Measurements from ENCODE around the gene CHST6.

Gene CHST6

DNA sequence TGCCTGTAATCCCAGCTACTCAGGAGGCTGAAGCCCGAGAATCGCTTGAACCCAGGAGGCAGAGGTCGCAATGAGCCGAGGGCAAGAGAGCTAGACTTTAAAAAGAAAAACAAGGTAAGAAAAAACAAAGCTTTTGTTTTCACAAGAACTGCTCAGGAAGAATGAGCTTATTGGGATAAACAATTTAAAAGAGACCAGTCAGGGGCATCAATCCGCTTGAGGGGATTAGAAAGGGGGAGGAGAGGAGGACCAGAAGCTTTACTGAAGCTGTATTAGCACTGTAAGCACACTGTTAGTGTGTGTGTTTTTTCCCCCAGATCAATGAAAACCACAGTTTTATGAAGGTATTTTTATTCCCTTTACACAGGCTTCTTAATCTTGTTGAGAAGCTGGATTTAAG, 39.6 kb downstream of the CHST6 start:
- H3K79me2 ChIP-seq (ENCODE audit: insufficient read depth, low read depth) = peaks cover 24% of the 10 kb centered on the region
- no peaks in the 10 kb centered on the region for H4K20me1 ChIP-seq (ENCODE audit: insufficient read depth)
- H3K9ac ChIP-seq = no peak overlapping the region
- H3K4me2 ChIP-seq = no peak overlapping the region
- H3K4me3 ChIP-seq (IDR thresholded peaks at IDR 0.05; ENCODE audit: insufficient read depth, low read depth, low read length) = no peak overlapping the region
- no peaks in the 10 kb centered on the region for H3K4me1 ChIP-seq (ENCODE audit: low read depth, poor library complexity, severe bottlenecking)
- H3K27me3 ChIP-seq (ENCODE audit: insufficient read depth, low read depth) = no peaks in the 10 kb centered on the region
- no peak overlapping the region for H3K27ac ChIP-seq
- TF ChIP-seq CTCF (conservative IDR thresholded peaks at IDR 0.05; ENCODE audit: low read depth, low read length) = no peak
- no peaks in the 10 kb centered on the region for H3K36me3 ChIP-seq (ENCODE audit: insufficient read depth)
- no peak overlapping the region for H2AFZ ChIP-seq (ENCODE audit: low read depth)

GRCh38 chr16:75452464-75453190, 42.6 kb downstream of the CHST6 start:
- H3K4me3 ChIP-seq (IDR thresholded peaks at IDR 0.05; ENCODE audit: insufficient read depth, low read depth, low read length) = no peak overlapping the region
- H3K27ac ChIP-seq = no peak overlapping the region
- no peaks in the 10 kb centered on the region for H4K20me1 ChIP-seq (ENCODE audit: insufficient read depth)
- no peak overlapping the region for H3K9ac ChIP-seq
- H3K4me1 ChIP-seq (ENCODE audit: low read depth, poor library complexity, severe bottlenecking) = no peaks in the 10 kb centered on the region
- no peak overlapping the region for H2AFZ ChIP-seq (ENCODE audit: low read depth)
- no peak for TF ChIP-seq CTCF (conservative IDR thresholded peaks at IDR 0.05; ENCODE audit: low read depth, low read length)
- no peak overlapping the region for H3K4me2 ChIP-seq
- no peaks in the 10 kb centered on the region; the same call in 1 of the 2 replicates for H3K79me2 ChIP-seq (ENCODE audit: insufficient read depth, low read depth)
- no peaks in the 10 kb centered on the region for H3K36me3 ChIP-seq (ENCODE audit: insufficient read depth)
- H3K27me3 ChIP-seq (ENCODE audit: insufficient read depth, low read depth) = no peaks in the 10 kb centered on the region

GRCh38 chr16:75446416-75446815, 48.8 kb downstream of the CHST6 start:
- Histone ChIP-seq H3K36me3 (ENCODE audit: insufficient read depth) (no peaks in the 10 kb centered on the region), H3K27ac (no peak overlapping the region), H2AFZ (ENCODE audit: low read depth) (no peak overlapping the region), H3K4me3 (IDR thresholded peaks at IDR 0.05; ENCODE audit: insufficient read depth, low read depth, low read length) (no peak overlapping the region), H3K27me3 (ENCODE audit: insufficient read depth, low read depth) (no peaks in the 10 kb centered on the region), H3K4me1 (ENCODE audit: low read depth, poor library complexity, severe bottlenecking) (peaks cover 18% of the 10 kb centered on the region), H3K79me2 (ENCODE audit: insufficient read depth, low read depth) (no peaks in the 10 kb centered on the region), H3K4me2 (peak overlapping the region; percentile 39; the same call in 1 of the 2 replicates), H4K20me1 (ENCODE audit: insufficient read depth) (no peaks in the 10 kb centered on the region; the same call in 1 of the 2 replicates), H3K9ac (no peak overlapping the region)
- TF ChIP-seq CTCF (conservative IDR thresholded peaks at IDR 0.05; ENCODE audit: low read depth, low read length) = no peak

DNA sequence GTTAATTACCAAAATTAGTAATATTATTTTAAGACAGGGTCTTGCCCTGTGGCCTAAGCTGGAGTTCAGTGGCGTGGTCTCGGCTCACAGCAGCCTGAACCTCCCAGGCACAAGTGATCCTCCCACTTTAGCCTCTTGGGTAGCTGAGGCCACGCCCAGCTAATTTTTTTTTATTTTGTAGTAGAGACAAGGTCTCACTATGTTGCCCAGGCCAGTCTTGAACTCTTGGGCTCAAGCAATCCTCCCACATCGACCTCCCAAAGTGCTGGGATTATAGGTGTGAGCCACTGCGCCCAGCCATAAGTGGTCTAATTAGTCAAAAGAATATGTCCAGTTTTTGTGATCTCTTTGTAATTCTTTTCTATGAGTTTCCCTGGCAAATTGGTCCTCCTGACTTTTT, 49.9 kb downstream of the CHST6 start:
- no peaks in the 10 kb centered on the region for H3K36me3 ChIP-seq (ENCODE audit: insufficient read depth)
- H3K4me1 ChIP-seq (ENCODE audit: low read depth, poor library complexity, severe bottlenecking) = peaks cover 18% of the 10 kb centered on the region
- H3K4me2 ChIP-seq = no peak overlapping the region
- no peaks in the 10 kb centered on the region for H3K79me2 ChIP-seq (ENCODE audit: insufficient read depth, low read depth)
- no peak overlapping the region for H3K4me3 ChIP-seq (IDR thresholded peaks at IDR 0.05; ENCODE audit: insufficient read depth, low read depth, low read length)
- H4K20me1 ChIP-seq (ENCODE audit: insufficient read depth) = no peaks in the 10 kb centered on the region; the same call in 1 of the 2 replicates
- no peak overlapping the region for H3K27ac ChIP-seq
- no peak overlapping the region for H3K9ac ChIP-seq
- TF ChIP-seq CTCF (conservative IDR thresholded peaks at IDR 0.05; ENCODE audit: low read depth, low read length) = no peak
- H2AFZ ChIP-seq (ENCODE audit: low read depth) = no peak overlapping the region
- H3K27me3 ChIP-seq (ENCODE audit: insufficient read depth, low read depth) = no peaks in the 10 kb centered on the region
